Fibroblast of skin of back (primary cell): ENCODE data around the gene RAB33B.
"Not testable (repeated sequence)": the region's sequence is repeated elsewhere in the genome, so short reads cannot be mapped to it uniquely, and the experiment has no call there.

ENCODE experiments used
- DNase-seq: peaks from one replicate; pipeline ENCODE4 v3.0.0-alpha.2; 2013

RAB33B gene

DNA sequence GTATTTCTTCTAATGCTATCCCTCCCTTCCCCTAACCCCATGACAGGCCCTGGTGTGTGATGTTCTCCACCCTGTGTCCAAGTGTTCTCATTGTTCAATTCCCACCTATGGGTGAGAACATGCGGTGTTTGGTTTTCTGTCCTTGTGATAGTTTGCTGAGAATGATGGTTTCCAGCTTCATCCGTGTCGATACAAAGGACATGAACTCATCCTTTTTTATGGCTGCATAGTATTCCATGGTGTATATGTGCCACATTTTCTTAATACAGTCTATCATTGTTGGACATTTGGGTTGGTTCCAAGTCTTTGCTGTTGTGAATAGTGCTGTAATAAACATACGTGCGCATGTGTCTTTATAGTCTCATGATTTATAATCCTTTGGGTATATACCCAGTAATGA lies 10.6 kb downstream of the RAB33B start:
- not testable (repeated sequence) for DNase-seq

DNA sequence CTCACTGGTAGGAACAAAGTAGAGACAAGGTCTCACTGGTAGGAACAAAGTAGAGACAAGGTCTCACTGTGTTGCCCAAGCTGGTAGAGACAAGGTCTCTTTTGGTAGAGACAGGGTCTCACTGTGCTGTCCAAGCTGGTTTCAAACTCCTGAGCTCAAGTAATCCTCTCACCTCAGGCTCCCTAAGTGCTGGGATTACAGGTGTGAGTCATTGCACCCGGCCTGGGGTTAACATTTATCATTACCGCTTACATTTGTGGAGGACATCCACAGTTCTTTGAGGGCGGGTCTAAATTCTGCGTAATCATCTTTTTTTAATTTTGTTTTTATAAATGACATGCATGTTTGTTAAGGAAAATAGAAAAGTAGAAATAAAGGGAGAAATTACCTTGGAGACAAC lies 12.0 kb downstream of the RAB33B start:
- DNase-seq, result no peak

DNA sequence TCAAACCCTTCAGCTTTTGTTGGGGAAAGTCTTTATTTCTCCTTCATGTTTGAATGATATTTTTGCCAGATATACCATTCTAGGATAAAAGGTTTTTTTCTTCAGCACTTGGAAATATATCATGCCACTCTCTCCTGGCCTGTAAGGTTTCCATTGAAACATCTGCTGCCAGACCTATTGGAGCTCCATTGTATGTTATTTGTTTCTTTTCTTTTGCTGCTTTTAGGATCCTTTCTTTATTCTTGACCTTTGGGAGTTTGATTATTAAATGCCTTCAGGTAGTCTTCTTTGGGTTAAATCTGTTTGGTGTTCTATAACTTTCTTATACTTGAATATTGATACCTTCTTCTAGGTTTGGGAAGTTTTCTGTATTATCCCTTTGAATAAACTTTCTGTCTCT lies 14.8 kb downstream of the RAB33B start:
- not testable (repeated sequence) for DNase-seq

DNA sequence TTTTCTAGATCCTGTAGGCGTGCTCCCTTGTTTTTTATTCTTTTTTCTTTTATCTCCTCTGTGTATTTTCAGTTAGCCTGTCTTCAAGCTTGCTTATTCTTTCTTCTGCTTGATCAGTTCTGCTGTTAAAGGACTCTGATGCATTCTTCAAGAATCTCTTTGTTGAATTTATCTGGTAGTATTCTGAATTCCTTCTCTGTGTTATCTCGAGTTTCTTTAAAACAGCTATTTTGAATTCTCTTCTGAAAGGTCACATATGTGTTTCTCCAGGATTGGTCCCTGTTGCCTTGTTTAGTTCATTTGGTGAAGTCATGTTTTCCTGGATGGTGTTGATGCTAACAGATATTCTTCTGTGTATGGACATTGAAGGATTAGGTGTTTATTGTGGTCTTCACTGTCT lies 15.3 kb downstream of the RAB33B start:
- no peak for DNase-seq

DNA sequence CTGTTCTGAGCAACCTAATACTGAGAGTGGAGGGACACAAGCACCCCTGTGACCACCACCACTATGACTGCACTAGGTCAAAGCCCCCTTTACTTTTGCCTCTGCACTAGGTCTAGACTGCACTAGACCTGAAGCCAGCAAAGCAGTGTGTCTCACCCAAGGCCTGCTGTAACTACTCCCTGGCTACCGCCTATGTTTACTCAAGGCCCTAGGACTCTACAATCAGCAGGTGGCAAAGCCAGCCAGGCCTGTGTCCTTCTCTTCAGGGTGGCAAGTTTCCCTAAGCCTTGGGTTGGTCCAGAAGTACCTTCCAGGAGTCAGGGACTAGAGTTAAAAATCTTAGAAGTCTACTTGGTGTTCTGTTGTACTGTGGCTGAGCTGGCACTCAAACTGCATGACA lies 15.9 kb downstream of the RAB33B start:
- DNase-seq, result no peak

DNA sequence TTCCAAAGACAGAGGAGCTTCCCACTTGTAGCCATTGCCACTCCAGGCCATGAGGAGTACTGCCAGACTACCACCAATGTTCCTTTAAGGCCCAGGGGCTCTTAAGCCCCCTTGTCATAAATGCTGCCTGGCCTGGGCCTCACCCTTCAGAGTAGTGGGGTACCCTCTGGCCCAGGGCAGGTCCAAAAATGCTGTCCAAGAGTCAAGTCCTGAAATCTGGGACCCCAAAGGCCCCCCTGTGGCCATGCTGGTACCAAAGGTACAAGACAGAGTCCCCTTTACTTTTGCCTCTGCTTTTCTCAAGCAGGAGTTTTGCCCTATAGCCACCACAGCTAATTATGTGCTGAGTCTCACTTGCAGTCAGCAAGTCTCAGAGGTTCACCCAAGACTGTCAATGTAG lies 16.4 kb downstream of the RAB33B start:
- no peak for DNase-seq

DNA sequence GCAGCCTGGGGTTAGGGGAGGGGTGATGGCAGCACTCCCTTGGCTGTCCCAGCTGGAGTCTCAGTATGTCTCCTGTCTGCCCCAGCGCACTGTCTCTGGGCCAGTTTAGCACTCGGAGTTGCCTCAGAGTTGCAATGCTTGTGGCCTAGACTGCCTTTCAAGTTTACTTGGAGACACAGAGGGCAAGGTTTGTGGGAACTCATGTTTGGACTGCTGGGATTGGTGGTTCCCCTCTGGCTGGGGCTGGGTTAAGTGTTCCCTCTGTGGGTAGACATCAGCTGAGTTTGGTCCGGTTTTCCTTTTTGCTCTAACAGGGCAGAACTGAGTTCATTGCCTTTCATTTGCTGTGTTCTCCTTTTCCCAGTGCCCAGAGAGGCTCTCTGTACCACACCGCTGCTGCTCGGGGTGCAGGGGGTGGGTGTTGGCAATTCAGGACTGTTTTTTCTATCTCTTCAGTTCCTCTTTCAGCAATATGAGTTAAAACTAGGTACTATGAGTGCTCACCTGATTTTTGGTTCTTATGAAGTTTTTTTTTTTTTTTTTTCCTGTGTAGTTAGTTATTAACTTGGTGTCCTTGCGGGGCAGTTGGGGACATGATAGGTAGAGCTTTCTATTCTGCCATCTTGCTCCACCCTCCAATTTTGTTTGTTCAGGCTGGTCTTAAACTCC lies 17.2 kb downstream of the RAB33B start:
- DNase-seq, result no peak

DNA sequence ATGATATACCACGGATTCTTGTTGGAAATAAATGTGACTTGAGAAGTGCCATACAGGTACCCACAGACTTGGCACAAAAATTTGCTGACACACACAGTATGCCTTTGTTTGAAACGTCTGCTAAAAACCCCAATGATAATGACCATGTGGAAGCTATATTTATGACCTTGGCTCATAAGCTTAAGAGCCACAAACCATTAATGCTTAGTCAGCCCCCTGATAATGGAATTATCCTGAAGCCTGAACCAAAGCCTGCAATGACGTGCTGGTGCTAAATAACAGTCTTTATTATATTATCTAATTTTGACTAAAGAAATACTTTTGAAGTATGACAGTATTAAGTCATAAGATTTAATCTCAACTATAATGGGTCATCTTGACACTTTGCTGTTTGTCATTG lies 18.9 kb downstream of the RAB33B start:
- no peak for DNase-seq

DNA sequence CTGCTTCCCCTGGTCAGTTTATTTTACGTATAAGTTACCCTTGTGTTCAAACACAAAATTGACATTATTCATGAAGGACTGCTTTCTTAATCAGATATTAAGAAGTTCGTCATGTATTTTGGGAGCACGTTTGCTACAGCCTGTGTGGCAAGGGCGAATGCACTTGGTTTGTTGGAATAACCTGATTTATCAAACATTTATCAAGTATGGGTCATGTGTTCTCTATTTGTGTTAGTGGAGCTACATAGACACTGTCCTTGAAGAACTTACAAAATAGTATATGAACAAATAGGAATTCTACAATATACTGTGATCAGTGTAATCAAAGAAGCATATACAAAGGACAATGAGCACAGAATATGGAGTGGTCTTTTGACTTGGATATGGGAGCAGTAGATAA lies 22.4 kb downstream of the RAB33B start:
- no peak for DNase-seq

DNA sequence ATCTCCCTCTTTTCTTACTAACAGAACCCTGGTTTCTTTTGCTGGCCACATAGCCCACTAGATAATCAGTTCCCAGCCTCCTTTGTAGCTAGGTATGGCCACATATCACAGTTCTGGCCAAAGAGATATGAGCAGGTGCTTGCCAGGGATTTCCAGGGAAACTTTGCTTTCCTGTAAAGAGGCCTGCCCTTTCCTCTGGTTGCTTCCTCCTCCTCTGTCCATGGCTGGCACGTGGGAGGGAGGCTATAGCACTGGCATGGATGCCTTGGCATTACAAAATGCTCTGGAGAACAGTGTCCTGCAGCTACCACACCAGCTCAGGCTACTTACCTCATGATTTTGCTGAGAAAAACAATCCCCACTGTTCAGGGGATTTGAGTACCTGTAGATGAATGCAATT lies 27.5 kb downstream of the RAB33B start:
- DNase-seq, result no peak

DNA sequence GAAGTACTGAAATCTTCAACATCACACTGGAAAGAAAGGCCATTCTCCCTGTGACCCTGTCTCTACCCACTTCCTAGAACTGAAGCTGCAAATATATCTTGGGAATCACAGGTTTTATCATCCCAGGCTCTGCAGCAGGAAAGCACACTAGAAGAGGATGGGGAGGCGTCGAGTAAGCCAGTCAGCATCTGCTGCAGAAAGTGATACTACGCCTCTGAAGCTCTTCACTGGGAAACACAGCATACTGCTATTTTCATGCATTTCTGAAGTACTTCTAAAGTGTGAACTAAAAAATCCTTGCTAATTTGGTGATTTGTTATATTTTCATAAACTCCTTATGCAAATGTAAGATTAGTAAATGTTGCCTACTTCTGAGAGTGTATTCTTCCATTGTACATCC lies 29.1 kb downstream of the RAB33B start:
- DNase-seq, result no peak

DNA sequence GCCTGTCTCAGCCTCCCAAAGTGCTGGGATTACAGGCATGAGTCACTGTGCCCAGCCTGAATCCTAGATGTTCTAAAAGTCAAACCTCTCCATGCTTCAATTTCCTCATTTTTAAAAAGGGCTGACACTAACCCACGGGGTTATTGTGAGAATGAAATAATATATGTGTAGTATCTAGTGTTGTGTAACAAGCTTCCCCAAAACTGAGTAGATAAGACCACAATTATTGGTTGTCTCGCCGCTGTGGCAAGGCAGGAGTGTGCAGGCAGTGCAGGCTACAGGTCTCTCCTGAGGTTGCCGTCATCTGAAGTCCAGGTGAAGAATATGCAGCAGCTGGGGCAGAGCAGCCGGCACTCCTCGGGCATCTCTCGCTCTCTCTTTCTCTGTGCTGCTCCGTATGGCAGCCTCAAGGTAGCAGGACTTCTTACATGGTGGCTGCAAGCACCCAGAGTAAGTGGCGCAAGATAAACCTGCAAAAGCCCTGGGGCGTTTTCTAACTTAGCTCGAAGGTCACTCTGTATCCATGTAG lies 30.9 kb downstream of the RAB33B start:
- no peak for DNase-seq

DNA sequence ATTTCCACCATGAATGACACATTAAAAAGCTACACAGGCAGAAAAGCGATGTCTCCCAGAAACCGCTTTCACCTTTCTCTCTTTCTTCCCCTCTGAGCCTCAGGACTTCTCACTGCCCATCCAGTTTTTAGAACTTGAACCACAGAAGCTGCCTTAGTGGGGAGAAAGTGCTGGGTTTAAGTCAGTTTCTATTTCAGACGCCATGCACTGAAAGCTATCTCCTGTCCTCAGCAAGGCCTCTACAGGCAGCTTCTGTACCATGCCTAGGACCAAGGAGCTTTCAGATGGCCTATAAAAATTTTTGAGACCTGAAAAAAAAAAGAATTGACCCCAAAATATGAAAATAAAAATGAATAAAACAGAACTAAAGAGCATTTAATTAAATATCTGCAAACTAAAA lies 34.5 kb downstream of the RAB33B start:
- no peak for DNase-seq

DNA sequence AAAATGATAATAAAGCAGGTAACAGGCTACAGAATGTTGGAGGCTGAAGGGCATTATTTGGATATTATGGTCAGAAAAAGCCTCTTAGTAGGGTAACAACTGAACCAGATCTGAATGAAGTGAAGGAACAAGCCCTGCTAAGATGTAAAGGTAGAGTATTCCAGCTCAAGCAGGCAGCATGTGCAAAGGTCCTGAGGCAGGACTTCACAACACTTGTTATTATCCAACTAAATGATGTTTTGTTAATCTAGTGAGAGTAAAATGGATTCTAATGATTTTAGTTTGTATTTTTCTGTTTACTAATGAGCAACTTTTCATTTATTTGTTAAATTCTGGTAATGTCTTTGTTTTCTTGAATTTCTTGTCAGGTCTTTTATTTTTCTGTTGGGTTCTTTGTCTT lies 35.7 kb downstream of the RAB33B start:
- DNase-seq, result no peak

DNA sequence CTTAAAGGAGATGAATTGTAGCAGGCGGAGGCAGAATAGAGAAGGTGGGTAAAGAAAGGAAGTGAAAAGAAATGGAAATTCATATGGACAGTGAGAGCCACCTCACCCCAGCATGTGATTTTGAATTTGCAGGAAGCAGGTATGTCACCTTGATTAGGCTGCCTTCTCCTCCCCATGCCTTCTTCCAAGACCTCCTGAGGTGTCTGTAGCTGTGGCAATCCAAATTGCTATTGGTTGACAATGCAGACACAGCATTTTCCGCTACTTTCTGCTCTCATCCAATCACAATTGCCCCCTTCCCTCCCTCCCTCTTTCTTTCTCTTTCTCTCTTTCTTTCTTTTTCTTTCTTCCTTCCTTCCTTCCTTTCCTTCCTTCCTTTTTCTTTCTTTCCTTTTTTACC lies 38.5 kb downstream of the RAB33B start:
- DNase-seq, result no peak

DNA sequence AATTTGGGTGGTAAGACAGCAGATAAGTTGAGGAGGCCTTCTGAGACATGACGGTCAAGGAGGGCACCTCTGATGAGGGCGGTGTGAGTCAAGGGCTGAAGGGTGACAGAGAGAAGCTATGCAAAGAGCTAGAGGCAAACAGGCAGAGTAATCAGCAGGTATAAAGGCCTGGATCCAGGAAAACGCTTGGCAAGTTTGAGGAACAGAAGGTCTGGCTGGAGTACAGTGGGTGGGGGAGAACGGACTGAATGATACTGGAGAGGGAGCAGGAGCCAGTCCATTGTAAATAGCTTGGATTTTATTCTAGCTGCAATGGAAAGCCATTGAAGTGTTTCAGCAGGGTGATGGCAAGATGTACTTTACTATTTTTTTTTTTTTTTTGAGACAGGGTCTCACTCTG lies 39.3 kb downstream of the RAB33B start:
- DNase-seq, result no peak

DNA sequence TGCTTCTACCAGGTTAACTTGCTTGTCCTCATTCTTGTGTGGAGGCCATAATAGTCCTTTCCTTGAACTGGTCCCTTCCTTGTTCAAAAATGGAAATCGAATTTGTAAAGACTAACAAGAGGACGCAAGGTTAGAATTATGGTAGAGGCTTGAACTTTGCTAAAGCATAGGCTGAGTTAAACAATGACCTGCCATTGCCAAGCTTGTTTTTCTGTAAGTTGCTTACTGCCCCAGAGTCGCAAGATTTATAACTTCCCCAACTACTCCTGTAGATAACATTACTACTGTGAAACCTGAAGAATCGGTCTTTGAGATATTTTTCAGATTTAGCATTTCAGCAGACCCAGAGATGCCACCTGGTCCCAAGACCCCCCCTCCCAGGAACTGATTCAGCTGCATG lies 45.3 kb downstream of the RAB33B start:
- no peak for DNase-seq

DNA sequence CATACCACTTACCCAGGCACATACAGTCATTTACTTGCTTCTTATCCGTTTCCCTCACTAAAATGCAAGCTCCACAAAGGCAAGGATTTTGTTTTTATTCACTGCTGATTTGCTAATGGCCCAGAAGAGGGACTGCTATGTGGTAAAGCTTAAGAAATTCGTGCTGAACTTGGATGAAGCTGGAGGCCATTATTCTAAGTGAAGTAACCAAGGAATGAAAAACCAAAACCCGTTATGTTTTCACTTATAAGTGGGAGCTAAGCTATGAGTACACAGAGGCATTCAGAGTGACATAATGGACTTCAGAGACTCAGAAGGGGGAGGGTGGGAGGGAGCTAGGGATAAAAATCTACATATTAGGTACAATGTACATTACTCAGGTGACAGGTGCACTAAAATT lies 47.2 kb downstream of the RAB33B start:
- DNase-seq, result no peak

DNA sequence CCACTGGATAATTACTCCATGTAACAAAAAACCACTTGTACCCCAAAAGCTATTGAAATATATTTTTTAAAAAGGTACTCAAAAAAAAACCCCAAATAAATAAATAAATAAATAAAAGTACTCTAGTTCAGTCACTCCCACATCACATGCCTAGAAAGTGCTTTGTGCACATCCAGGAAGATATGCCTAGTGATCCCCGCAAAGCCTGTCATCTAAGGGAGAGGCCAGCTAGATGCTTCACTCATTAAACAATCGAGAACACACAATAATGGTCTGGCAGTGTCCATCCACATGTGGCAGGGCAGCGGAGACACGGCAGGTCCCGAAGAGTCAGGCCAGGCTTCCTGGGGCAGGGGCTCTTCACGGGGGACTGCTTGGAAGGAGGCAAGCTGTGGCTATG lies 47.6 kb downstream of the RAB33B start:
- no peak for DNase-seq

DNA sequence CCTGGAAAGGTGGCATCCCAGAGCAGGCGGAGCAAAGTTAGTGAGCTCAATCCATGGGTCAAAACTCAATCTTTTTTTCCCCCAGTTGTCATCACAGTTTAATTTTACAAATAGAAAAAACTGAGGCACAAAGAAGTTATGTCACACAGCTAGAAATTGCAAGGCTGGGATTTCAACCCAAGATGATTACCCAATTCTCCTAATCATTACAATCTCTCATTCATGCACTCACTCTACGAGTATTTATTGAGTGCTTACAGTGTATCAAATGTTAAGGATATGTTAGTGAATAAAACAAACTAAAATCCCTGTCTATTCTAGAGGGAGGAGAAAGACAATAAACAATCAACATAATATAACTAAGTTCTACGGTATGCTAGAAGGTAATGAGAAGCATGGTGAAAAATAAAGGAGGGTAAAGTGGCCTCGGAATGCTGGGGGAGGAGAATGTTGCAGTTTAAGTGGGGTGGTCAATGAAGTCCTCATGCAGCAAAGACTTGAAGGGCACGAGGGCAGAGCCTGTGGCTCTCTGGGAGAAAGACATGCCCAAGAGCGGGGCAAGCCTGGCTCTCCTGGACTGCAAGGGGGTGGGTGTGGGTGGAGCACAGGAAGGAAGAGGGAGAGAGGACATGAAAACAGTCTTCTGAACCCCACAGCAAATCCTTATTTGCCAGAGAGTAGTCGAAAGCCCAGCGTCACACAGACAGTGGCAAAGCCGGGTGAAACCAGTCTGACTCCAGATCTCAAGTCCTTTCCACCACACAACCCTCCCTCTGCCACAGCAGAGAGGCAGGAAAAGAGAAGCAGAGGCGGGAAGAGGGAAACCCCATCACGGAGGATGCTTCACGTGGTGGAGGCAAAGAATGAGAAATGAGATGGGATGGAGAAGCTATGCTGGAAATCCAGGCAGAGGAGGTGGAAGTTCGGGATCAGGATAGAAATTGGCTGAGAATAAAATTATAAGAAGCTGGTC lies 48.3 kb downstream of the RAB33B start:
- DNase-seq, result no peak

DNA sequence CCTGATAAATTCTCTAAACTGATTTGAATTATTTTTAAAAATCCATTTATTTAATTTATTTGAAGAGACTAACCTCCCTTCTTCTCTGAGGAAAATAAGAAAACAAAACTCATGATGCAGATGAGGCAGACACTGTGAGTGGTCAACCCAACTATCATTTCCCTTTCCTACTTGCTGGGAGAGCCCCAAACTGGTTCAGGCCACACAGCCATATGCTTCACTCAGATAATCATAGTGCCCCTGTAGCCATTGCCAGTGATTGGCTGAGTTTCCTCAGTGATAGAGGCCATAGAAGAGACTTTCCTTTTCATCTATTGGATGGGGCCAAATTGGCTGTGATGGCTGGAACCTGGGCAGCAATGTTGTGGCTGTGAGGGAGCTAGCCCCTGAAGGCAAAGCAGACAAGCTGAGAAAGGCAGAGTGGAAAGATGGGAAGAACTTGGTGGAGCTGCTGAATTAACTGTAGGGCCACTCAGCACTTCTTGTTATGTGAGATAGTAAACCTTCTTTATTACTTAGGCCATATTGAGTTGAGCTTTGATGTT lies 49.8 kb downstream of the RAB33B start:
- no peak for DNase-seq

DNA sequence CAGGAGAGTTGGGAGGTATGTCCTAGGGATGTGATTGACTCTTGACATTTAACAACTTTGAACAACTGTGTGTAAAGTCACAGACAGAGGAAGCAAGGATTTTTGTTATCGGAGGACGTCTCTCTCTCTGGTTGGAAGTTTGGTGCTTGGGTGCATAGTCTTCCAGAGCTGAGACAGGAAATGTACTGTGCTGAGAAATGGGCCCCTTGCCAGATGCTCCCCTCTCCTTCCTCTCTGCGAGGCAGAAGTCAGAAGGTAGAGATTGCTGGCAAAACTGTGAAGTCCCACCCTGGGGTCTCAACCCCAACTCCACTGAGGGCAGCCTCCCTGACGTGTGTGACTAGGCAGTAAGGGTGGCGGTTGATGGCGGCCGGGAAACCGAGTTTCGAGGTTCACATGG lies 52.9 kb downstream of the RAB33B start:
- DNase-seq, result no peak

DNA sequence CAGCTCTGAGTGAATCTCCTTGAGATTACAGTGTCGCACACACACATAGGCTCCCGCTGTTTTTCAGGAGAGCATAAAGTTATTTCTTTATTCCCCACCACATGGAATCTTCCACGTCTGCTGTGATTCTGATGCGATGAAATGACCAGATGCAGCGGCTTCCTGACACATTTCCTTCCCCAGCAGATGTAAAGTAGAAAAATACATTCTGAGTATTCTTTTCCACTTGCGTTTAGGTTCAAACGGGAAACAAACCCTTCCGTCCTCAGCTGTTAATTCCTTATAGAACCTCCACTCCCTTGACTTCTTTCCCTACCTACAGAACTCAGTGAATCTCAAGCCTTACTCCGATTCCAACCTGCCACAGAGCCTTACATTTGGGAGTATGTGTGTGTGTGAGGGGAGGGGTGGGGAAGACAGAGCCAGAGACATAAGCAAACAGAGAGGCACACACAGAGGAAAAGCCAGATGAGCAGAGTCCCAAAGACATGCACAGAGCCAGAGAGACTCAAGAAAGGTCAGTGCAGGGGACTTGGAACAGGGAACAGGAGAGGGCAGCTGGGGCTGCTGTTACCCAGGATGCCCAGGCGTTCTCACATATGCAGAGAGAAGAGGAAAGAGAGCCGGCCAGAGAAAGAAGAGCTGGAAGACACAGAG lies 54.8 kb downstream of the RAB33B start:
- DNase-seq, result no peak
